Naive thymus-derived CD4-positive, alpha-beta T cell (primary cell): Measurements from ENCODE around the gene SLC25A17. TPM values are rescaled to one million over a fixed set of nuclear protein-coding genes. Genes with fewer than 3 reads are reported as not detected.

Experiments
- ATAC-seq: fragments of 150-1000 bp; cut with Tn5 transposase; 2 replicates; pipeline ENCODE4 v1.10.0; 2021; ENCODE audit warnings: mild to moderate bottlenecking, moderate library complexity
- CTCF ChIA-PET: fragments of 350-600 bp; sonication (Branson Sonifier 250); formaldehyde crosslinking; loops from one replicate; lab custom pipeline; 2021; ENCODE audit warnings: antibody characterized with exemption; lab: Charles Lee
- POLR2A ChIA-PET: fragments of 350-600 bp; sonication (Branson Sonifier 250); formaldehyde crosslinking; loops from one replicate; lab custom pipeline; 2021; ENCODE audit warnings: antibody characterized with exemption, inconsistent platforms; lab: Charles Lee
- DNase-seq, 9 donors: peaks; one replicate each; pipeline versions ENCODE4 v3.0.0 to v3.0.0-alpha.2; 2020 to 2022; ENCODE audit warnings: mixed read lengths in 1 of 9
- H3K27ac ChIP-seq: one replicate; pipeline ENCODE4 v1.7.0; 2013; ENCODE audit warnings: mild to moderate bottlenecking, low read depth, low read length, moderate library complexity
- H3K27me3 ChIP-seq, 2 donors: one replicate each; pipeline ENCODE4 v1.7.0; 2013; ENCODE audit warnings: low read length in 2 of 2, mild to moderate bottlenecking in 2 of 2, moderate library complexity in 2 of 2; ENCODE audit not compliant: control insufficient read depth in 2 of 2, insufficient read depth in 2 of 2
- H3K36me3 ChIP-seq, 3 experiments: 1 replicate in 2 of 3; 2 replicates in 1 of 3; pipeline ENCODE4 v1.7.0; 2013; ENCODE audit warnings: low read length in 3 of 3, mild to moderate bottlenecking in 3 of 3, moderate library complexity in 1 of 3; ENCODE audit not compliant: insufficient read depth in 3 of 3, control insufficient read depth in 2 of 3
- H3K4me1 ChIP-seq, 2 donors: one replicate each; pipeline ENCODE4 v1.7.0; 2013; ENCODE audit warnings: low read length in 2 of 2, mild to moderate bottlenecking in 2 of 2, moderate library complexity in 1 of 2; ENCODE audit not compliant: control insufficient read depth in 2 of 2, insufficient read depth in 2 of 2
- H3K4me3 ChIP-seq: 2 replicates; pipeline ENCODE4 v1.7.0; 2013; ENCODE audit warnings: mild to moderate bottlenecking, low read length
- H3K9me3 ChIP-seq, 3 experiments: 1 replicate in 2 of 3; 2 replicates in 1 of 3; pipeline ENCODE4 v1.7.0; 2013; ENCODE audit warnings: low read length in 3 of 3; ENCODE audit not compliant: control insufficient read depth in 2 of 3
- H3K27ac Mint-ChIP-seq, 9 donors: one replicate each; pipeline ENCODE4 v1.8.0; 2020 to 2022; ENCODE audit warnings: mixed read lengths in 9 of 9, mild to moderate bottlenecking in 8 of 9, moderate library complexity in 5 of 9, inconsistent platforms in 2 of 9
- H3K27me3 Mint-ChIP-seq, 5 donors: one replicate each; pipeline ENCODE4 v1.8.0; 2021 to 2022; ENCODE audit warnings: mixed read lengths in 5 of 5, mild to moderate bottlenecking in 1 of 5
- H3K36me3 Mint-ChIP-seq, 5 donors: one replicate each; pipeline ENCODE4 v1.8.0; 2020 to 2022; ENCODE audit warnings: mixed read lengths in 5 of 5, mild to moderate bottlenecking in 3 of 5, inconsistent platforms in 1 of 5
- H3K4me1 Mint-ChIP-seq, 7 donors: one replicate each; pipeline ENCODE4 v1.8.0; 2020 to 2022; ENCODE audit warnings: mixed read lengths in 7 of 7, mild to moderate bottlenecking in 3 of 7, inconsistent platforms in 1 of 7
- H3K4me3 Mint-ChIP-seq, 10 donors: one replicate each; pipeline ENCODE4 v1.8.0; 2020 to 2022; ENCODE audit warnings: mild to moderate bottlenecking in 10 of 10, mixed read lengths in 10 of 10, moderate library complexity in 6 of 10, inconsistent platforms in 2 of 10
- H3K9me3 Mint-ChIP-seq, 11 donors: one replicate each; pipeline ENCODE4 v1.8.0; 2020 to 2022; ENCODE audit warnings: mixed read lengths in 11 of 11, mild to moderate bottlenecking in 4 of 11, inconsistent platforms in 1 of 11, moderate library complexity in 1 of 11
- intact Hi-C, 2 donors: fragments of 100-400 bp; cut with micrococcal nuclease; formaldehyde crosslinking; loops; one replicate each; pipeline ENCODE4 v1.15.1; 2023
- polyA plus RNA-seq, 2 donors: library from polyadenylated mRNA; unstranded; fragments of 300-500 nt; fragmentation: Illumina TruSeq; gene quantifications; one replicate each; pipeline ENCODE4 v1.2.3, GENCODE V29; 2021
- total RNA-seq, 6 experiments: library from RNA in 5 of 6; stranded (reverse) in 5 of 6; gene quantifications; 1 replicate in 5 of 6; 2 replicates in 1 of 6; pipeline ENCODE4 v1.2.3 and lab custom pipeline; 2021 to 2026

The SLC25A17 gene
- total and polyA plus RNA-seq, 7 experiments from 2014 or later: 6.8 to 24.9 (median 14.2) TPM

GRCh38 chr22:40857309-40857855, 38.2 kb upstream of the SLC25A17 start:
- H3K36me3 ChIP-seq: peaks cover 4 to 10% (median 5%) of the 10 kb centered on the region in 3 experiments
- peak overlapping the region; percentile 98 to 100 (median 100) for H3K27ac Mint-ChIP-seq
- H3K4me3 ChIP-seq: peak overlapping the region; percentile 83
- peaks cover 25 to 72% (median 63%) of the 10 kb centered on the region in 7 donors for H3K4me1 Mint-ChIP-seq
- ChIA-PET POLR2A (interaction anchor here (0.6 to 2.0 kb wide), 16 partner anchors 10 to 813 kb away, joined by 3 to 9 read pairs (median 3); partner anchors contain the start of genes ACO2, EP300, PHF5A and RANGAP1), CTCF (interaction anchor here (0.6 to 2.0 kb wide), 4 partner anchors 39 to 330 kb away, joined by 3 to 10 read pairs (median 4); partner anchors contain the start of gene SLC25A17)
- no peaks in the 10 kb centered on the region for H3K27me3 ChIP-seq
- no peak for DNase-seq
- H3K4me3 Mint-ChIP-seq: peak overlapping the region; percentile 94 to 100 (median 98)
- intact Hi-C loops: loop anchor here (2.0 to 5.0 kb wide), 5 partner anchors 41 to 815 kb away; partner anchors contain the start of genes POLR3H (in 1 of the 2) and ZC3H7B (in 1 of the 2)
- peaks cover 24 to 37% of the 10 kb centered on the region in 2 donors for H3K4me1 ChIP-seq
- no peak for ATAC-seq
- peaks cover 0 to 2% (median 0%) of the 10 kb centered on the region in 5 donors for H3K27me3 Mint-ChIP-seq
- peaks cover 0 to 8% (median 6%) of the 10 kb centered on the region in 5 donors for H3K36me3 Mint-ChIP-seq
- H3K27ac ChIP-seq: peak overlapping the region; percentile 97
- no peaks in the 10 kb centered on the region for H3K9me3 ChIP-seq
- H3K9me3 Mint-ChIP-seq: peaks cover 0 to 2% (median 0%) of the 10 kb centered on the region in 11 donors

- Mint-ChIP-seq H3K9me3 (peaks cover 0 to 2% (median 0%) of the 10 kb centered on the region in 11 donors), H3K4me3 (peak within 1 kb of the TSS; percentile 94 to 100 (median 98)), H3K4me1 (peaks cover 25 to 72% (median 64%) of the 10 kb centered on the region in 7 donors), H3K36me3 (peaks cover 0 to 7% (median 3%) of the 10 kb centered on the region in 5 donors), H3K27me3 (peaks cover 0 to 2% (median 0%) of the 10 kb centered on the region in 5 donors), H3K27ac (peak within 1 kb of the TSS; percentile 98 to 100 (median 100))
- Histone ChIP-seq H3K9me3 (no peaks in the 10 kb centered on the region), H3K4me1 (peaks cover 24 to 39% of the 10 kb centered on the region in 2 donors), H3K4me3 (peak within 1 kb of the TSS; percentile 83), H3K36me3 (peaks cover 1 to 8% (median 4%) of the 10 kb centered on the region in 3 experiments), H3K27ac (peak within 1 kb of the TSS; percentile 97), H3K27me3 (no peaks in the 10 kb centered on the region)
- CTCF ChIA-PET: interaction anchor here (0.6 to 2.0 kb wide), 4 partner anchors 38 to 232 kb away, joined by 3 to 10 read pairs (median 4); partner anchors contain the start of gene SLC25A17
- POLR2A ChIA-PET: interaction anchor here (0.6 to 2.0 kb wide), 16 partner anchors 11 to 812 kb away, joined by 3 to 9 read pairs (median 3); partner anchors contain the start of genes ACO2, EP300, PHF5A and RANGAP1
- ATAC-seq (peak; percentile 94), DNase-seq (peak; percentile 96 to 98 (median 97))
- intact Hi-C loops: loop anchor here (1.0 to 5.0 kb wide), 16 partner anchors 37 to 814 kb away; partner anchors contain the start of genes MRTFA (in 2 of the 2), RANGAP1 (in 2 of the 2), RBX1 (in 2 of the 2) and SLC25A17 (in 2 of the 2)
Measured at GRCh38 chr22:40856513-40857308, 37.6 kb upstream of the SLC25A17 start, which contains the start of the genes ST13 and XPNPEP3. Gene ST13 (minus strand): TSS chr22:40856639. CDS start chr22:40856540, 99 bp downstream. Gene XPNPEP3 (plus strand): TSS chr22:40857148. CDS start chr22:40857182, 34 bp downstream.

- Histone ChIP-seq H3K9me3 (no peaks in the 10 kb centered on the region), H3K4me3 (peak overlapping the region; percentile 83), H3K27me3 (no peaks in the 10 kb centered on the region), H3K36me3 (peaks cover 0 to 5% (median 0%) of the 10 kb centered on the region in 3 experiments), H3K4me1 (peaks cover 24 to 39% of the 10 kb centered on the region in 2 donors), H3K27ac (peak overlapping the region; percentile 97)
- peak overlapping the region; percentile 98 to 100 (median 100) for H3K27ac Mint-ChIP-seq
- H3K4me1 Mint-ChIP-seq: peaks cover 31 to 72% (median 63%) of the 10 kb centered on the region in 7 donors
- ATAC-seq (peak; percentile 7), DNase-seq (peak in 4 of 9 donors; percentile 31 to 44 (median 38))
- ChIA-PET POLR2A (interaction anchor here (0.6 to 2.0 kb wide), 8 partner anchors 21 to 812 kb away, joined by 3 to 9 read pairs (median 4); partner anchors contain the start of genes ACO2, PHF5A and RANGAP1), CTCF (interaction anchor here (1.1 to 2.0 kb wide), 2 partner anchors 38 to 64 kb away, joined by 3 to 10 read pairs; partner anchors contain the start of gene SLC25A17)
- H3K4me3 Mint-ChIP-seq: peak overlapping the region; percentile 94 to 100 (median 98)
- peaks cover 0 to 2% (median 0%) of the 10 kb centered on the region in 11 donors for H3K9me3 Mint-ChIP-seq
- intact Hi-C loops: loop anchor here (1.0 to 5.0 kb wide), 16 partner anchors 37 to 814 kb away; partner anchors contain the start of genes MRTFA (in 2 of the 2), RANGAP1 (in 2 of the 2), RBX1 (in 2 of the 2) and SLC25A17 (in 2 of the 2)
- H3K36me3 Mint-ChIP-seq: peaks cover 0 to 5% (median 2%) of the 10 kb centered on the region in 5 donors
- H3K27me3 Mint-ChIP-seq: peaks cover 0 to 2% (median 0%) of the 10 kb centered on the region in 5 donors
Measured at GRCh38 chr22:40855979-40856512, 36.9 kb upstream of the SLC25A17 start.

GRCh38 chr22:40855071-40855978, 36.2 kb upstream of the SLC25A17 start:
- peak overlapping the region; percentile 94 to 100 (median 98) for H3K4me3 Mint-ChIP-seq
- H3K4me1 Mint-ChIP-seq: peaks cover 35 to 73% (median 64%) of the 10 kb centered on the region in 7 donors
- H3K4me3 ChIP-seq: peak overlapping the region; percentile 83
- H3K9me3 ChIP-seq: no peaks in the 10 kb centered on the region
- CTCF ChIA-PET: interaction anchor here (1.1 to 1.4 kb wide), 2 partner anchors 64 to 172 kb away, joined by 3 read pairs; no protein-coding TSS in a partner anchor
- H3K27ac Mint-ChIP-seq: peak overlapping the region; percentile 62 to 100 (median 99)
- H3K36me3 Mint-ChIP-seq: peaks cover 1 to 5% (median 2%) of the 10 kb centered on the region in 5 donors
- peak in 3 of 9 donors; percentile 10 to 25 (median 22) for DNase-seq
- intact Hi-C loops: loop anchor here in 1 of 2 donors (5.0 kb wide), 1 partner anchor 813 kb away; no protein-coding TSS in a partner anchor
- H3K27me3 ChIP-seq: no peaks in the 10 kb centered on the region
- H3K4me1 ChIP-seq: peaks cover 24 to 41% of the 10 kb centered on the region in 2 donors
- peak overlapping the region; percentile 97 for H3K27ac ChIP-seq
- peaks cover 0 to 5% (median 3%) of the 10 kb centered on the region in 3 experiments for H3K36me3 ChIP-seq
- peaks cover 0 to 2% (median 0%) of the 10 kb centered on the region in 11 donors for H3K9me3 Mint-ChIP-seq
- no peak for ATAC-seq
- peaks cover 0 to 2% (median 0%) of the 10 kb centered on the region in 5 donors for H3K27me3 Mint-ChIP-seq
- POLR2A ChIA-PET: interaction anchor here (0.5 to 1.5 kb wide), 3 partner anchors 81 to 383 kb away, joined by 3 to 4 read pairs (median 3); no protein-coding TSS in a partner anchor

- ChIA-PET CTCF (interaction anchor here (0.7 to 1.4 kb wide), 2 partner anchors 171 to 231 kb away, joined by 3 read pairs; no protein-coding TSS in a partner anchor), POLR2A (interaction anchor here (0.9 to 1.2 kb wide), 3 partner anchors 15 to 171 kb away, joined by 3 to 5 read pairs (median 4); no protein-coding TSS in a partner anchor)
- DNase-seq (no peak), ATAC-seq (no peak)
- Histone ChIP-seq H3K9me3 (no peaks in the 10 kb centered on the region), H3K36me3 (peaks cover 7 to 14% (median 8%) of the 10 kb centered on the region in 3 experiments), H3K27ac (peak overlapping the region; percentile 50), H3K27me3 (no peaks in the 10 kb centered on the region), H3K4me3 (no peak overlapping the region), H3K4me1 (peaks cover 24 to 42% of the 10 kb centered on the region in 2 donors)
- H3K36me3 Mint-ChIP-seq: peaks cover 2 to 9% (median 5%) of the 10 kb centered on the region in 5 donors
- H3K4me1 Mint-ChIP-seq: peaks cover 36 to 73% (median 60%) of the 10 kb centered on the region in 7 donors
- peaks cover 0 to 2% (median 0%) of the 10 kb centered on the region in 5 donors for H3K27me3 Mint-ChIP-seq
- H3K27ac Mint-ChIP-seq: peak overlapping the region in 8 of 9 donors; percentile 17 to 69 (median 36)
- H3K9me3 Mint-ChIP-seq: peaks cover 0 to 2% (median 0%) of the 10 kb centered on the region in 11 donors
- H3K4me3 Mint-ChIP-seq: peak overlapping the region; percentile 13 to 100 (median 66)
- intact Hi-C loops: no loop called here
Measured at GRCh38 chr22:40853961-40854360, 34.8 kb upstream of the SLC25A17 start.
